NCI-H526 treated with DMSO at 0.1 percent for 48 hours (cell line): Measurements from ENCODE around the gene DECR2.

ENCODE experiments used
- DNase-seq: peaks from one replicate; lab custom pipeline; 2025; lab: John Stamatoyannopoulos, UW

Gene DECR2

GRCh38 chr16:444027-444426 is 42.3 kb downstream of the DECR2 start:
- no peak for DNase-seq

- no peak for DNase-seq
These were observed 43.9 kb downstream of the DECR2 start for GRCh38 chr16:445566-445965.

- DNase-seq, result no peak
These were observed 48.7 kb downstream of the DECR2 start for GRCh38 chr16:450385-450784.

- DNase-seq, result peak; percentile 63
These were observed 49.3 kb downstream of the DECR2 start for GRCh38 chr16:450785-451512.

GRCh38 chr16:454397-454940 is 52.8 kb downstream of the DECR2 start:
- DNase-seq, result no peak

GRCh38 chr16:455453-455852 is 53.8 kb downstream of the DECR2 start:
- no peak for DNase-seq

- no peak for DNase-seq
These were observed 55.3 kb downstream of the DECR2 start for GRCh38 chr16:456891-457483.

GRCh38 chr16:457732-458400 is 56.2 kb downstream of the DECR2 start:
- DNase-seq, result no peak

GRCh38 chr16:459761-460160 is 58.1 kb downstream of the DECR2 start:
- DNase-seq, result no peak

GRCh38 chr16:460787-461186 is 59.1 kb downstream of the DECR2 start:
- no peak for DNase-seq
